ENCODE results near the gene DIP2A. TPM values are rescaled to one million over a fixed set of nuclear protein-coding genes. Genes with fewer than 3 reads are reported as not detected.

The DIP2A gene
- total RNA-seq, 2 donors from 2014 or later: 51.0 to 52.2 TPM

- Histone ChIP-seq H3K9me3 (ENCODE audit: control insufficient read depth, low read length) (no peaks in the 10 kb centered on the region), H3K36me3 (ENCODE audit: control insufficient read depth, insufficient read depth, low read length) (peaks cover 51% of the 10 kb centered on the region), H3K27me3 (ENCODE audit: control insufficient read depth, insufficient read depth, low read length, poor library complexity, severe bottlenecking) (no peaks in the 10 kb centered on the region), H3K4me3 (ENCODE audit: low read length) (no peak overlapping the region), H3K27ac (ENCODE audit: low read depth, low read length) (no peak overlapping the region), H3K4me1 (ENCODE audit: control insufficient read depth, insufficient read depth, low read length) (no peaks in the 10 kb centered on the region), H3K9ac (ENCODE audit: extremely low read depth, low read length, poor library complexity, severe bottlenecking) (no peak overlapping the region)
- Mint-ChIP-seq H3K4me3 (no peak overlapping the region), H3K27me3 (ENCODE audit: insufficient read depth) (no peaks in the 10 kb centered on the region), H3K4me1 (no peaks in the 10 kb centered on the region), H3K27ac (no peak overlapping the region), H3K9me3 (no peaks in the 10 kb centered on the region), H3K36me3 (ENCODE audit: low read depth) (peaks cover 51% of the 10 kb centered on the region)
- TF ChIP-seq CTCF (conservative IDR thresholded peaks at IDR 0.05): no peak
- no peak for DNase-seq
- 91 to 100% methylated on average over 4 to 7 of the region's 7 CpGs for WGBS, 2 experiments (ENCODE audit: insufficient coverage in 1 of 2, insufficient read length in 1 of 2)
These were observed 73.4 kb downstream of the DIP2A start for GRCh38 chr21:46532080-46532479.

GRCh38 chr21:46537026-46537425, 78.3 kb downstream of the DIP2A start:
- Mint-ChIP-seq H3K36me3 (ENCODE audit: low read depth) (peaks cover 69% of the 10 kb centered on the region), H3K9me3 (no peaks in the 10 kb centered on the region), H3K27ac (no peak overlapping the region), H3K4me3 (no peak overlapping the region), H3K27me3 (ENCODE audit: insufficient read depth) (no peaks in the 10 kb centered on the region), H3K4me1 (no peaks in the 10 kb centered on the region)
- no peak for TF ChIP-seq CTCF (conservative IDR thresholded peaks at IDR 0.05)
- H3K4me1 ChIP-seq (ENCODE audit: control insufficient read depth, insufficient read depth, low read length): no peaks in the 10 kb centered on the region
- peaks cover 55% of the 10 kb centered on the region for H3K36me3 ChIP-seq (ENCODE audit: control insufficient read depth, insufficient read depth, low read length)
- no peaks in the 10 kb centered on the region for H3K27me3 ChIP-seq (ENCODE audit: control insufficient read depth, insufficient read depth, low read length, poor library complexity, severe bottlenecking)
- 92 to 94% methylated on average over 6 of the region's 6 CpGs for WGBS, 2 experiments (ENCODE audit: insufficient coverage in 1 of 2, insufficient read length in 1 of 2)
- no peaks in the 10 kb centered on the region for H3K9me3 ChIP-seq (ENCODE audit: control insufficient read depth, low read length)
- DNase-seq: no peak
- no peak overlapping the region for H3K9ac ChIP-seq (ENCODE audit: extremely low read depth, low read length, poor library complexity, severe bottlenecking)
- no peak overlapping the region for H3K27ac ChIP-seq (ENCODE audit: low read depth, low read length)
- H3K4me3 ChIP-seq (ENCODE audit: low read length): no peak overlapping the region

GRCh38 chr21:46538262-46538661, 79.6 kb downstream of the DIP2A start:
- H3K27me3 Mint-ChIP-seq (ENCODE audit: insufficient read depth): no peaks in the 10 kb centered on the region

More at GRCh38 chr21:46538262-46538661, 79.6 kb downstream of the DIP2A start:
- H3K4me3 Mint-ChIP-seq: no peak overlapping the region
- Histone ChIP-seq H3K9ac (ENCODE audit: extremely low read depth, low read length, poor library complexity, severe bottlenecking) (no peak overlapping the region), H3K27ac (ENCODE audit: low read depth, low read length) (no peak overlapping the region), H3K27me3 (ENCODE audit: control insufficient read depth, insufficient read depth, low read length, poor library complexity, severe bottlenecking) (no peaks in the 10 kb centered on the region), H3K36me3 (ENCODE audit: control insufficient read depth, insufficient read depth, low read length) (peaks cover 63% of the 10 kb centered on the region), H3K4me1 (ENCODE audit: control insufficient read depth, insufficient read depth, low read length) (no peaks in the 10 kb centered on the region), H3K4me3 (ENCODE audit: low read length) (no peak overlapping the region), H3K9me3 (ENCODE audit: control insufficient read depth, low read length) (no peaks in the 10 kb centered on the region)
- H3K9me3 Mint-ChIP-seq: no peaks in the 10 kb centered on the region
- WGBS, 2 experiments (ENCODE audit: insufficient coverage in 1 of 2, insufficient read length in 1 of 2): 91 to 95% methylated on average over 13 to 16 of the region's 16 CpGs
- no peak overlapping the region for H3K27ac Mint-ChIP-seq
- TF ChIP-seq CTCF (conservative IDR thresholded peaks at IDR 0.05): no peak
- DNase-seq: no peak
- no peaks in the 10 kb centered on the region for H3K4me1 Mint-ChIP-seq
- H3K36me3 Mint-ChIP-seq (ENCODE audit: low read depth): peaks cover 67% of the 10 kb centered on the region

All from endodermal cell (in vitro differentiated cells).